CD14-positive monocyte (primary cell): ENCODE results near the gene ATP5IF1. TPM values are rescaled to one million over a fixed set of nuclear protein-coding genes. Genes with fewer than 3 reads are reported as not detected.

ENCODE experiments used
- DNase-seq, 3 donors: peaks; one replicate each; pipeline ENCODE4 v3.0.0-alpha.2; 2011 to 2022
- H2AFZ ChIP-seq: 2 replicates; pipeline ENCODE4 v1.6.0; 2012; ENCODE audit warnings: mild to moderate bottlenecking, low read depth, low read length, inconsistent platforms; ENCODE audit not compliant: insufficient read depth, poor library complexity, severe bottlenecking
- H3K27ac ChIP-seq, 2 donors: 1 replicate in 1 of 2; 2 replicates in 1 of 2; pipeline ENCODE4 v1.5.1; 2012 to 2013; ENCODE audit warnings: low read length in 2 of 2, control low read depth in 1 of 2, inconsistent platforms in 1 of 2, low read depth in 1 of 2, mild to moderate bottlenecking in 1 of 2
- H3K27me3 ChIP-seq, 2 donors: one replicate each; pipeline versions ENCODE4 v1.6.0 to v1.6.1; 2011 to 2013; ENCODE audit warnings: low read length in 2 of 2; ENCODE audit not compliant: control insufficient read depth in 2 of 2, insufficient read depth in 2 of 2
- H3K36me3 ChIP-seq, 2 donors: replicated peaks in 1 of 2; 1 replicate in 1 of 2; 2 replicates in 1 of 2; pipeline versions ENCODE4 v1.5.1 to v1.6.1; 2012 to 2013; ENCODE audit warnings: low read length in 2 of 2, control low read depth in 1 of 2, inconsistent platforms in 1 of 2, mild to moderate bottlenecking in 1 of 2; ENCODE audit not compliant: insufficient read depth in 2 of 2, control insufficient read depth in 1 of 2
- H3K4me1 ChIP-seq, 2 donors: 1 replicate in 1 of 2; 2 replicates in 1 of 2; pipeline versions ENCODE4 v1.5.1 to v1.6.1; 2012 to 2013; ENCODE audit warnings: low read length in 2 of 2, control low read depth in 1 of 2, inconsistent platforms in 1 of 2, mild to moderate bottlenecking in 1 of 2, moderate library complexity in 1 of 2; ENCODE audit not compliant: insufficient read depth in 2 of 2, control insufficient read depth in 1 of 2
- H3K4me2 ChIP-seq: replicated peaks from 2 replicates; pipeline ENCODE3; 2012; ENCODE audit warnings: low read length, moderate library complexity, mild to moderate bottlenecking; ENCODE audit not compliant: poor library complexity, severe bottlenecking; ENCODE audit errors: extremely low read depth
- H3K4me3 ChIP-seq, 3 experiments: fragments of 200-600 bp in 1 of 3; sonication (generic) in 1 of 3; replicated peaks in 1 of 3; 1 replicate in 2 of 3; 2 replicates in 1 of 3; pipeline ENCODE4 v1.5.1; 2011 to 2013; ENCODE audit warnings: low read length in 3 of 3, mild to moderate bottlenecking in 3 of 3, control low read depth in 2 of 3, low read depth in 2 of 3, inconsistent platforms in 1 of 3, moderate library complexity in 1 of 3
- H3K79me2 ChIP-seq: 2 replicates; pipeline ENCODE4 v1.6.0; 2012; ENCODE audit warnings: mild to moderate bottlenecking, control low read depth, inconsistent platforms, low read length, moderate library complexity; ENCODE audit not compliant: insufficient read depth
- H3K9ac ChIP-seq: 2 replicates; pipeline ENCODE4 v1.6.0; 2017; ENCODE audit warnings: low read length, mild to moderate bottlenecking; ENCODE audit not compliant: insufficient read depth, poor library complexity, severe bottlenecking
- H3K9me3 ChIP-seq, 2 donors: replicated peaks in 1 of 2; 1 replicate in 1 of 2; 2 replicates in 1 of 2; pipeline versions ENCODE4 v1.5.1 to v1.6.1; 2012 to 2013; ENCODE audit warnings: low read length in 2 of 2, control low read depth in 1 of 2; ENCODE audit not compliant: control insufficient read depth in 1 of 2, insufficient read depth in 1 of 2
- H4K20me1 ChIP-seq: 2 replicates; pipeline ENCODE4 v1.6.0; 2012; ENCODE audit warnings: mild to moderate bottlenecking, low read length, control low read depth, moderate library complexity; ENCODE audit not compliant: insufficient read depth
- H3K27ac Mint-ChIP-seq, 7 donors: one replicate each; pipeline ENCODE4 v1.8.0; 2020; ENCODE audit warnings: mild to moderate bottlenecking in 7 of 7, mixed read lengths in 7 of 7, moderate library complexity in 6 of 7, inconsistent platforms in 2 of 7
- H3K27me3 Mint-ChIP-seq, 3 donors: one replicate each; pipeline ENCODE4 v1.8.0; 2021 to 2022; ENCODE audit warnings: low read depth in 3 of 3, mild to moderate bottlenecking in 3 of 3, mixed read lengths in 3 of 3, moderate library complexity in 3 of 3, inconsistent platforms in 1 of 3
- H3K36me3 Mint-ChIP-seq, 2 donors: one replicate each; pipeline ENCODE4 v1.8.0; 2020; ENCODE audit warnings: mixed read lengths in 2 of 2, inconsistent platforms in 1 of 2, mild to moderate bottlenecking in 1 of 2
- H3K4me1 Mint-ChIP-seq: one replicate; pipeline ENCODE4 v1.8.0; 2020; ENCODE audit warnings: mild to moderate bottlenecking, mixed read lengths
- H3K4me3 Mint-ChIP-seq, 2 donors: one replicate each; pipeline ENCODE4 v1.8.0; 2020; ENCODE audit warnings: mild to moderate bottlenecking in 2 of 2, mixed read lengths in 2 of 2, moderate library complexity in 1 of 2
- H3K9me3 Mint-ChIP-seq, 7 donors: one replicate each; pipeline ENCODE4 v1.8.0; 2020 to 2022; ENCODE audit warnings: mixed read lengths in 7 of 7, mild to moderate bottlenecking in 6 of 7, moderate library complexity in 6 of 7, inconsistent platforms in 2 of 7
- WGBS: methylation state at CpG from one replicate; pipeline ENCODE4 v1.1.5; 2013; ENCODE audit warnings: missing lambda C conversion rate; ENCODE audit not compliant: insufficient coverage; 5-methylcytosine and 5-hydroxymethylcytosine counted together
- intact Hi-C, 2 donors: fragments of 100-400 bp; cut with micrococcal nuclease; formaldehyde crosslinking; loops; one replicate each; pipeline versions ENCODE4 v1.15.0 to v1.15.1; 2023
- polyA plus RNA-seq, 3 donors: library from polyadenylated mRNA; depleted of rRNA in 1 of 3; unstranded in 2 of 3; stranded (reverse) in 1 of 3; fragments of 300-500 nt in 2 of 3; fragments of >200 nt in 1 of 3; fragmentation: Illumina TruSeq in 2 of 3; gene quantifications; 1 replicate in 2 of 3; 2 replicates in 1 of 3; pipeline ENCODE4 v1.2.3, GENCODE V29; 2012 to 2021
- TF ChIP-seq, protein P1 (sequence below): fragments of 200-600 bp; IDR thresholded peaks from one replicate; pipeline ENCODE4 v1.8.0; 2022; ENCODE audit warnings: antibody characterized with exemption, mild to moderate bottlenecking

The ATP5IF1 gene
- polyA plus RNA-seq, 3 donors: 118 to 339 (median 296) TPM

DNA sequence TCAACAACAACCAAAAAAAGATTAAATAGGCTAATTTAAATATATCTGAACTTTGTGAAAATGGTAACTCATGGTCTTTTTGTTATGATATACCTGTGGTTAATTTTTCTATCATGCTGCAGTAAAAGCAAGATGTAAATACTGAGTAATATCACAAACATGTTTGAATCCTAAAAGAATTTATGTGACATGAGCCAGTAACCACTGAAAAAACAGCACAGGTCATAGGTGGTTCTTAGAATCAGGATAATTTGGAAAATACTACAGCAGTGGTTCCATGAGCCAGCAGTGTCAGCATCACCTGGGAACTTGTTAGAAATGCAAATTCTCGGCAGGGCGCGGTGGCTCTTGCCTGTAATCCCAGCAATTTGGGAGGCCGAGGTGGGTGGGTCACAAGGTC is 4.1 kb downstream of the ATP5IF1 start:
- no peaks in the 10 kb centered on the region for H3K9me3 Mint-ChIP-seq
- WGBS: 100% methylated on average over 1 of the region's 4 CpGs
- peaks cover 2 to 4% of the 10 kb centered on the region in 2 donors for H3K36me3 Mint-ChIP-seq
- no peaks in the 10 kb centered on the region for H3K9me3 ChIP-seq
- no peak overlapping the region for H3K4me3 Mint-ChIP-seq
- H3K9ac ChIP-seq: no peak overlapping the region
- no peak overlapping the region for H2AFZ ChIP-seq
- H3K27me3 Mint-ChIP-seq: peaks cover 0 to 2% (median 0%) of the 10 kb centered on the region in 3 donors
- peaks cover 39 to 42% of the 10 kb centered on the region in 2 donors for H3K4me1 ChIP-seq
- no peaks in the 10 kb centered on the region for H4K20me1 ChIP-seq
- H3K27me3 ChIP-seq: no peaks in the 10 kb centered on the region
- no peak for DNase-seq
- peaks cover 24% of the 10 kb centered on the region for H3K79me2 ChIP-seq
- no peak overlapping the region for H3K4me2 ChIP-seq
- intact Hi-C loops: no loop called here
- no peak overlapping the region for H3K27ac Mint-ChIP-seq
- H3K4me1 Mint-ChIP-seq: peaks cover 21% of the 10 kb centered on the region
- H3K36me3 ChIP-seq: peaks cover 0 to 9% of the 10 kb centered on the region in 2 donors
- no peak overlapping the region for H3K4me3 ChIP-seq
- TF ChIP-seq, protein P1, sequence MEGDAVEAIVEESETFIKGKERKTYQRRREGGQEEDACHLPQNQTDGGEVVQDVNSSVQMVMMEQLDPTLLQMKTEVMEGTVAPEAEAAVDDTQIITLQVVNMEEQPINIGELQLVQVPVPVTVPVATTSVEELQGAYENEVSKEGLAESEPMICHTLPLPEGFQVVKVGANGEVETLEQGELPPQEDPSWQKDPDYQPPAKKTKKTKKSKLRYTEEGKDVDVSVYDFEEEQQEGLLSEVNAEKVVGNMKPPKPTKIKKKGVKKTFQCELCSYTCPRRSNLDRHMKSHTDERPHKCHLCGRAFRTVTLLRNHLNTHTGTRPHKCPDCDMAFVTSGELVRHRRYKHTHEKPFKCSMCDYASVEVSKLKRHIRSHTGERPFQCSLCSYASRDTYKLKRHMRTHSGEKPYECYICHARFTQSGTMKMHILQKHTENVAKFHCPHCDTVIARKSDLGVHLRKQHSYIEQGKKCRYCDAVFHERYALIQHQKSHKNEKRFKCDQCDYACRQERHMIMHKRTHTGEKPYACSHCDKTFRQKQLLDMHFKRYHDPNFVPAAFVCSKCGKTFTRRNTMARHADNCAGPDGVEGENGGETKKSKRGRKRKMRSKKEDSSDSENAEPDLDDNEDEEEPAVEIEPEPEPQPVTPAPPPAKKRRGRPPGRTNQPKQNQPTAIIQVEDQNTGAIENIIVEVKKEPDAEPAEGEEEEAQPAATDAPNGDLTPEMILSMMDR: no peak
- no peak overlapping the region for H3K27ac ChIP-seq

DNA sequence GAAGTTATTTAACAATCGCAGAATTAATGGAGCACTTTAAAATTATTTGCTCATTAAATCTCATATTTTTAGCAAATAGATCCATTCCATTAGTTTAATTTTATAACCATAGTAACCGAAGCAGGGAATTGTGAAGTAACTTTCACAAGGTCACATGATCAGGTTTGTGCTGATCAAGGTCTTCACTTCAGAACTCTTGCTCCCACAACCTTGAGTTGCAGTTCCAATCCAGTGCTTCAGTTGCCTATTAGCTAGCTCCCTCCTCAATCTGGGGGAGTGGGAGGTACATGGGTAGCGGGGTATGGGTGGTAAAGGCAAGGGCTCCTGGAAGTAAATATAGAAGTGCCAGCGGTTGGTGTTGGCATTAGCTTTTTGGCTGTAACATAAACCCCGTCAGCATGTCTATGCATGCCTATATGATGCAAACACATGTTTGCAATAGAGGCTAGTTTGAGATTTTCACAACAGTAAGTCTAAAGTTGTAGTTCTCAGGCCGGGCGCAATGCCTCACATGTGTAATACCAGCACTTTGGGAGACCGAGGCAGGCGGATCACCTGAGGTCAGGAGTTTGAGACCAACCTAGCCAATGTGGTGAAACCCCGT is 5.8 kb downstream of the ATP5IF1 start:
- no peak overlapping the region for H3K4me2 ChIP-seq
- no peak overlapping the region for H3K4me3 ChIP-seq
- H3K27ac Mint-ChIP-seq: no peak overlapping the region
- WGBS: 92% methylated on average over 7 of the region's 10 CpGs
- peaks cover 35 to 39% of the 10 kb centered on the region in 2 donors for H3K4me1 ChIP-seq
- no peaks in the 10 kb centered on the region for H4K20me1 ChIP-seq
- H3K4me3 Mint-ChIP-seq: no peak overlapping the region
- H3K4me1 Mint-ChIP-seq: peaks cover 26% of the 10 kb centered on the region
- H3K9me3 ChIP-seq: no peaks in the 10 kb centered on the region
- H3K27ac ChIP-seq: no peak overlapping the region
- H2AFZ ChIP-seq: no peak overlapping the region
- TF ChIP-seq, protein P1: no peak
- peaks cover 0 to 9% of the 10 kb centered on the region in 2 donors for H3K36me3 ChIP-seq
- H3K9ac ChIP-seq: no peak overlapping the region
- intact Hi-C loops: no loop called here
- peaks cover 15% of the 10 kb centered on the region for H3K79me2 ChIP-seq
- no peaks in the 10 kb centered on the region for H3K9me3 Mint-ChIP-seq
- peaks cover 2 to 4% of the 10 kb centered on the region in 2 donors for H3K36me3 Mint-ChIP-seq
- no peak for DNase-seq
- peaks cover 0 to 2% (median 0%) of the 10 kb centered on the region in 3 donors for H3K27me3 Mint-ChIP-seq
- no peaks in the 10 kb centered on the region for H3K27me3 ChIP-seq
